H1 (cell line): ENCODE data around the gene ACVR1. TPM values are rescaled to one million over a fixed set of nuclear protein-coding genes. Genes with fewer than 3 reads are reported as not detected.

ENCODE experiments used
- CTCF ChIA-PET: fragments of 300-600 bp; sonication (Branson Sonifier 250); formaldehyde crosslinking; loops from one replicate; lab custom pipeline; 2021; ENCODE audit not compliant: partially characterized antibody; lab: Charles Lee
- POLR2A ChIA-PET: fragments of 300-600 bp; sonication (Branson Sonifier 250); formaldehyde crosslinking; loops from one replicate; lab custom pipeline; 2021; ENCODE audit warnings: inconsistent platforms; ENCODE audit not compliant: partially characterized antibody; lab: Charles Lee
- DNase-seq, 2 experiments: peaks; one replicate each; pipeline versions ENCODE4 v3.0.0 to v3.0.0-alpha.2; 2010 to 2022; ENCODE audit warnings: low spot score in 2 of 2, low read depth in 1 of 2, mixed read lengths in 1 of 2
- FAIRE-seq: peaks from 2 replicates; lab custom pipeline; 2011; peaks lifted over from hg19 to GRCh38; lab: Jason Lieb, UNC
- H2AFZ ChIP-seq: 2 replicates; pipeline ENCODE4 v1.8.1; 2012; ENCODE audit warnings: low read length, inconsistent platforms
- H2AK5ac ChIP-seq: 2 replicates; pipeline ENCODE4 v1.6.1; 2013; ENCODE audit warnings: low read depth, low read length
- H2BK120ac ChIP-seq: replicated peaks from 2 replicates; pipeline ENCODE3; 2013; ENCODE audit warnings: low read depth, low read length, inconsistent platforms
- H2BK12ac ChIP-seq: 2 replicates; pipeline ENCODE4 v1.6.1; 2013; ENCODE audit warnings: low read depth, low read length
- H2BK15ac ChIP-seq: 2 replicates; pipeline ENCODE4 v1.6.1; 2013; ENCODE audit warnings: low read length
- H2BK20ac ChIP-seq: 2 replicates; pipeline ENCODE4 v1.6.1; 2013; ENCODE audit warnings: low read length
- H2BK5ac ChIP-seq: 2 replicates; pipeline ENCODE4 v1.6.1; 2013; ENCODE audit warnings: low read depth, low read length
- H3K14ac ChIP-seq: 2 replicates; pipeline ENCODE4 v1.6.1; 2013; ENCODE audit warnings: inconsistent platforms; ENCODE audit not compliant: insufficient read length
- H3K18ac ChIP-seq: 2 replicates; pipeline ENCODE4 v1.6.1; 2013; ENCODE audit warnings: low read length; ENCODE audit errors: extremely low read depth
- H3K23ac ChIP-seq: 2 replicates; pipeline ENCODE4 v1.6.1; 2013; ENCODE audit warnings: inconsistent platforms; ENCODE audit not compliant: insufficient read length
- H3K23me2 ChIP-seq: 2 replicates; pipeline ENCODE4 v1.6.1; 2013; ENCODE audit warnings: low read depth, low read length
- H3K27ac ChIP-seq: 2 replicates; pipeline ENCODE4 v1.6.1; 2011; ENCODE audit warnings: low read depth, low read length, inconsistent platforms
- H3K27me3 ChIP-seq, 4 experiments: replicated peaks in 1 of 4; 1 replicate in 1 of 4; 2 replicates in 3 of 4; pipeline versions ENCODE4 v1.6.1 to v1.8.1; 2011 to 2013; ENCODE audit warnings: low read length in 3 of 4, mild to moderate bottlenecking in 3 of 4, inconsistent platforms in 2 of 4, mixed read lengths in 2 of 4, moderate library complexity in 1 of 4; ENCODE audit not compliant: control insufficient read depth in 3 of 4, insufficient read depth in 3 of 4; ENCODE audit errors: extremely low read depth in 1 of 4
- H3K36me3 ChIP-seq, 4 experiments: 2 replicates each; pipeline versions ENCODE4 v1.6.1 to v1.8.1; 2011 to 2013; ENCODE audit warnings: mild to moderate bottlenecking in 4 of 4, low read length in 3 of 4, moderate library complexity in 2 of 4, control low read depth in 1 of 4, inconsistent platforms in 1 of 4; ENCODE audit not compliant: insufficient read depth in 4 of 4, control insufficient read depth in 2 of 4
- H3K4ac ChIP-seq: replicated peaks from 2 replicates; pipeline ENCODE3; 2013; ENCODE audit warnings: low read length, low read depth, mixed read lengths, inconsistent platforms; ENCODE audit not compliant: insufficient read length
- H3K4me1 ChIP-seq, 4 experiments: replicated peaks in 1 of 4; 1 replicate in 1 of 4; 2 replicates in 3 of 4; pipeline versions ENCODE4 v1.6.1 to v1.8.1; 2011 to 2013; ENCODE audit warnings: low read length in 3 of 4, inconsistent platforms in 2 of 4, mixed read lengths in 1 of 4; ENCODE audit not compliant: insufficient read depth in 4 of 4, control insufficient read depth in 3 of 4
- H3K4me2 ChIP-seq, 2 experiments: 2 replicates each; pipeline versions ENCODE4 v1.6.1 to v1.8.1; 2011 to 2013; ENCODE audit warnings: low read depth in 2 of 2, low read length in 2 of 2, control low read depth in 1 of 2, inconsistent platforms in 1 of 2, mild to moderate bottlenecking in 1 of 2; ENCODE audit not compliant: insufficient read depth in 1 of 2
- H3K4me3 ChIP-seq, 4 experiments: fragments of 200-600, 300-600 bp in 1 of 4; sonication (generic), shearing (Covaris generic), sonication (Bioruptor Twin) in 1 of 4; 2 replicates each; pipeline versions ENCODE4 v1.5.1 to v1.8.1; 2011 to 2016; ENCODE audit warnings: low read length in 4 of 4, low read depth in 3 of 4, control low read depth in 2 of 4, inconsistent platforms in 2 of 4, mild to moderate bottlenecking in 2 of 4, mixed read lengths in 1 of 4, moderate library complexity in 1 of 4; ENCODE audit not compliant: insufficient read depth in 2 of 4; ENCODE audit errors: extremely low read depth in 1 of 4
- H3K56ac ChIP-seq: replicated peaks from 2 replicates; pipeline ENCODE3; 2013; ENCODE audit warnings: low read depth, mild to moderate bottlenecking, mixed read lengths, low read length, inconsistent platforms; ENCODE audit not compliant: insufficient read length
- H3K79me1 ChIP-seq: 2 replicates; pipeline ENCODE4 v1.6.1; 2013; ENCODE audit warnings: low read depth, low read length, control low read depth
- H3K79me2 ChIP-seq, 2 experiments: 2 replicates each; pipeline versions ENCODE4 v1.6.1 to v1.8.1; 2012 to 2013; ENCODE audit warnings: low read length in 2 of 2, mild to moderate bottlenecking in 2 of 2, inconsistent platforms in 1 of 2; ENCODE audit not compliant: insufficient read depth in 2 of 2, control insufficient read depth in 1 of 2
- H3K9ac ChIP-seq, 4 experiments: replicated peaks in 1 of 4; 1 replicate in 1 of 4; 2 replicates in 3 of 4; pipeline versions ENCODE4 v1.6.1 to v1.8.1; 2011 to 2013; ENCODE audit warnings: low read depth in 3 of 4, low read length in 3 of 4, control low read depth in 2 of 4, mild to moderate bottlenecking in 2 of 4, moderate library complexity in 2 of 4, inconsistent platforms in 1 of 4; ENCODE audit errors: extremely low read depth in 1 of 4
- H3K9me3 ChIP-seq, 2 experiments: 2 replicates each; pipeline versions ENCODE4 v1.6.1 to v1.8.1; 2012 to 2013; ENCODE audit warnings: mild to moderate bottlenecking in 2 of 2, moderate library complexity in 2 of 2, control low read depth in 1 of 2, inconsistent platforms in 1 of 2, low read depth in 1 of 2, low read length in 1 of 2, mixed read lengths in 1 of 2; ENCODE audit not compliant: insufficient read depth in 2 of 2
- H4K20me1 ChIP-seq, 2 experiments: replicated peaks in 1 of 2; 2 replicates each; pipeline versions ENCODE3 to v1.8.1; 2011 to 2013; ENCODE audit warnings: inconsistent platforms in 2 of 2, low read length in 2 of 2, mild to moderate bottlenecking in 1 of 2; ENCODE audit not compliant: insufficient read depth in 2 of 2, control insufficient read depth in 1 of 2
- H4K5ac ChIP-seq: 2 replicates; pipeline ENCODE4 v1.6.1; 2013; ENCODE audit warnings: low read length, low read depth, mixed read lengths, inconsistent platforms; ENCODE audit not compliant: insufficient read length
- H4K8ac ChIP-seq: 2 replicates; pipeline ENCODE4 v1.8.0; 2013; ENCODE audit warnings: mild to moderate bottlenecking, moderate library complexity, low read length, inconsistent platforms; ENCODE audit not compliant: insufficient read depth; ENCODE audit errors: extremely low read depth
- H4K91ac ChIP-seq: replicated peaks from 2 replicates; pipeline ENCODE3; 2013; ENCODE audit warnings: low read length, mixed read lengths, inconsistent platforms; ENCODE audit not compliant: insufficient read length
- CEBPB ChIP-seq: IDR thresholded peaks from 2 replicates; pipeline ENCODE4 v1.6.1; 2012; ENCODE audit warnings: low read depth, low read length
- CTBP2 ChIP-seq: IDR thresholded peaks from 2 replicates; pipeline ENCODE4 v1.7.0; 2011; ENCODE audit warnings: borderline replicate concordance, mild to moderate bottlenecking, moderate library complexity, mixed read lengths, low read length; ENCODE audit not compliant: insufficient read depth, insufficient read length
- EP300 ChIP-seq, 2 experiments: IDR thresholded peaks; 1 replicate in 1 of 2; 2 replicates in 1 of 2; pipeline ENCODE4 v1.6.1; 2011 to 2012; ENCODE audit warnings: low read depth in 2 of 2, low read length in 2 of 2, mild to moderate bottlenecking in 2 of 2, borderline replicate concordance in 1 of 2, inconsistent platforms in 1 of 2, moderate library complexity in 1 of 2
- HDAC2 ChIP-seq, 2 experiments: fragments of 300-600 bp in 1 of 2; sonication (generic) in 1 of 2; IDR thresholded peaks; 2 replicates each; pipeline ENCODE4 v1.6.1; 2011 to 2012; ENCODE audit warnings: low read depth in 2 of 2, low read length in 2 of 2, mild to moderate bottlenecking in 2 of 2, moderate library complexity in 2 of 2, borderline replicate concordance in 1 of 2, inconsistent platforms in 1 of 2
- NANOG ChIP-seq: IDR thresholded peaks from 2 replicates; pipeline ENCODE4 v1.6.1; 2011; ENCODE audit warnings: low read length, low read depth, mild to moderate bottlenecking, inconsistent platforms; ENCODE audit not compliant: insufficient read depth, poor library complexity, severe bottlenecking
- NRF1 ChIP-seq: IDR thresholded peaks from 2 replicates; pipeline ENCODE4 v1.6.1; 2011; ENCODE audit warnings: mild to moderate bottlenecking, low read depth, low read length, improper control_type of control experiment
- PHF8 ChIP-seq: fragments of 200-600 bp; sonication (generic); conservative IDR thresholded peaks from 2 replicates; pipeline ENCODE4 v1.7.1; 2012; ENCODE audit warnings: low read depth, mild to moderate bottlenecking, inconsistent platforms, low read length, moderate library complexity
- POU5F1 ChIP-seq: IDR thresholded peaks from 2 replicates; pipeline ENCODE4 v1.6.1; 2011; ENCODE audit warnings: low read depth, mild to moderate bottlenecking, low read length, moderate library complexity
- SIRT6 ChIP-seq: IDR thresholded peaks from one replicate; pipeline ENCODE4 v1.7.1; 2012; ENCODE audit warnings: low read length, inconsistent platforms
- SP1 ChIP-seq: IDR thresholded peaks from 2 replicates; pipeline ENCODE4 v1.6.1; 2011; ENCODE audit warnings: low read depth, low read length
- SP2 ChIP-seq: IDR thresholded peaks from 2 replicates; pipeline ENCODE4 v1.6.1; 2012; ENCODE audit warnings: mild to moderate bottlenecking, low read length, inconsistent platforms
- WGBS, 2 experiments: shearing (Covaris generic) in 1 of 2; methylation state at CpG; one replicate each; pipeline versions ENCODE4 v1.1.6 to v1.1.7; 2013 to 2015; ENCODE audit warnings: low lambda C conversion rate in 2 of 2, mixed read lengths in 2 of 2, inconsistent platforms in 1 of 2, low coverage in 1 of 2, missing lambda C conversion rate in 1 of 2; ENCODE audit not compliant: insufficient replicate concordance in 2 of 2, insufficient coverage in 1 of 2, insufficient read length in 1 of 2; ENCODE audit errors: extremely low coverage in 1 of 2, missing lambda C conversion rate in 1 of 2; 5-methylcytosine and 5-hydroxymethylcytosine counted together
- polyA plus RNA-seq, 7 experiments: library from polyadenylated mRNA; depleted of rRNA in 3 of 7; stranded (reverse) in 5 of 7; unstranded in 2 of 7; fragments of >200 nt in 5 of 7; fragments of 200-250 nt in 2 of 7; gene quantifications; 1 replicate in 5 of 7; 2 replicates in 1 of 7; 4 replicates in 1 of 7; pipeline versions ENCODE4 v1.2.1 to v1.2.3, GENCODE V29; 2011 to 2013; ENCODE audit warnings: missing spikeins in 2 of 7, mixed read lengths in 2 of 7
- total RNA-seq: library from RNA; stranded (reverse); fragmentation: NEBNext Ultra II Directional; extraction: Animal tissue kit (Norgen Biotek cat#: 25700); gene quantifications from 2 replicates; pipeline ENCODE4 v1.2.1, GENCODE V29; 2021

Gene ACVR1
- total and polyA plus RNA-seq, 2 of the 8 experiments (the other 6 are each of a cell fraction or from before 2014, with no cell fraction given), result 8.5 to 17.7 TPM

GRCh38 chr2:157903151-157903550, 27.0 kb upstream of the ACVR1 start:
- Histone ChIP-seq H2BK20ac (no peak overlapping the region), H3K79me1 (no peaks in the 10 kb centered on the region), H2BK120ac (no peak overlapping the region), H3K9ac (no peak overlapping the region), H4K91ac (no peak overlapping the region), H3K4me2 (no peak overlapping the region), H3K27ac (no peak overlapping the region), H2BK12ac (no peak overlapping the region), H2AFZ (0 out of 2 replicates have a peak overlapping the region, but pooled peaks have one; percentile 18), H3K23ac (no peak overlapping the region), H3K4me1 (no peaks in the 10 kb centered on the region; a peak in 1 of 7 replicates), H3K79me2 (no peaks in the 10 kb centered on the region), H3K4me3 (no peak overlapping the region), H3K4ac (no peak overlapping the region), H4K5ac (no peak overlapping the region), H3K27me3 (no peaks in the 10 kb centered on the region), H2BK5ac (no peak overlapping the region), H2BK15ac (no peak overlapping the region), H3K14ac (no peak overlapping the region), H3K18ac (no peak overlapping the region; the same call in 1 of the 2 replicates), H4K8ac (no peak overlapping the region), H3K9me3 (no peaks in the 10 kb centered on the region), H3K56ac (no peak overlapping the region), H3K36me3 (no peaks in the 10 kb centered on the region), H2AK5ac (no peak overlapping the region), H3K23me2 (no peaks in the 10 kb centered on the region; the same call in 1 of the 2 replicates), H4K20me1 (no peaks in the 10 kb centered on the region)
- POLR2A ChIA-PET, result no interaction called here
- CTCF ChIA-PET, result interaction anchor here (0.6 to 2.3 kb wide), 9 partner anchors 12 to 256 kb away, joined by 3 to 6 read pairs (median 3); no protein-coding TSS in a partner anchor
- WGBS, 2 experiments, result 81% methylated on average over 4 of the region's 4 CpGs; no CpG with 5 or more reads in 1 of the 2 experiments
- FAIRE-seq (no peak), DNase-seq (no peak)
- TF ChIP-seq SP1 (no peak), SIRT6 (no peak), PHF8 (no peak), NANOG (no peak), HDAC2 (IDR thresholded peaks at IDR 0.05; ENCODE audit: borderline replicate concordance in 1 of 2, low read depth in 2 of 2, low read length in 2 of 2) (no peak), CEBPB (no peak), POU5F1 (no peak), SP2 (no peak), NRF1 (no peak), CTBP2 (no peak), EP300 (IDR thresholded peaks at IDR 0.05; ENCODE audit: borderline replicate concordance in 1 of 2, low read depth in 2 of 2, low read length in 2 of 2) (no peak)
